ENCODE data around the gene MAN1C1.

The MAN1C1 gene

DNA sequence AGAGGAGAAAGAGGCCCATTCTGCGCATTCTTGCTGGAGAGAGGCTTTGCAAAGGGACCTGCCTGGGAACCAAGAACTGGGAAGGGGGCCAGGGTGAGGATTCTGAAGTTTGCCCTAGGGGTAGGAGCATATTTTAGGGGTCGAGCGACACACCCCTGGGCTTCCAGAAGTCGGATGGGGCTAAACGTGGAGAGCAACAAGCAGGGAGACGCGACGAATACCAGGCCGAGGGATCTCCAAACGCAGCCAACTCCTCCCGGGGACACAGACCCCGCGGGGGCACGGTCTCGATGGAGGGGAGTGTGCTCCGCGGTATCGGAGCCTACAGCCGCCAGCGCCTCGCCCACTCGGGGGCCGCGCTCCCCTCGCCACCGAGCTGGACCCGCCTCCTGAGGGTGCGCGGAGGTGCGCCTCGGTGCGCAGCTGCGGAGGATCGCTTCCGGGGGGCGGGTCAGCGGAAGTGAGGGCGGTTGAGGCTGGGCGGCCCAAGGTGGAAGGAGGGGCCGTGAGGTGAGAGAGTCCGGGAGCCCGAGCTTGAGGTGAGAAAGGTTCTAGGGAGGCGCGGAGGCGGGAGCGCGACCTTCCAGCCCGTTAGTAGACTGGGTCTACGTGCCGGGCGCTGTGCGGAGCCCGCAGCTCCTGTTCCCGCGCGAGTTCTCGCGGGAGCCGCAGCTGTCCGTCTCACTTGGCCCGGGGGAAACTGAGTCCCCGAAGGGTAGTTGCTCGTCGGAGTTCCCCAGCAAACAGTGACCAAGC, 203.1 kb downstream of the MAN1C1 start, which contains the start of gene MTFR1L:
Gene MTFR1L, plus strand, starts transcription at position 464 of the 756 bp plus-strand sequence. CDS start 3,151 bp downstream, outside the sequence.
- DNase-seq, result peak; percentile 78

GRCh38 chr1:25820247-25821111, 203.9 kb downstream of the MAN1C1 start:
- DNase-seq, result peak; percentile 21

- no peak for DNase-seq
These were observed 204.5 kb downstream of the MAN1C1 start for GRCh38 chr1:25821112-25821476.

DNA sequence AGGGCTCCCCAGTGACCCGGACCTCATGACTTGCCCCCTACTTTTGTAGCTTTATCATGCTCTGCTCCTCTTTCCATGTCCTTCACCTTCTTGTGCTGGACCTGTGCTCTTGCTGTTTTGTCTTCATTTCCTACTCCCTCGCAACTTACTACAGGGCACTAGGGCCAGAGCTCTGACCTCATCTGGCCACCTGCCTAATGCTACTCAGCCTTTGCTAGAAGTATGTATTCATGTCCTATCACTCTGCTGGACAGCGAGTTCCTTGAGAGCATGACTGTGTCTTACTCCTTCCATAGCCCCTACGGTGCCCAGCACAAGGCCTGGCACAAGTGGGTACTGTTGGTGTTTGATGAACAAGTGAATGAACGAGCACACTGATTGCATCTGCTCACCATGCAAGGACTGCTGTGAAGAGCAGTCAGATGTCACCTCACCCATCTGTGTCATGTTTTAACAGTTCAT, 205.1 kb downstream of the MAN1C1 start:
- DNase-seq, result no peak

DNA sequence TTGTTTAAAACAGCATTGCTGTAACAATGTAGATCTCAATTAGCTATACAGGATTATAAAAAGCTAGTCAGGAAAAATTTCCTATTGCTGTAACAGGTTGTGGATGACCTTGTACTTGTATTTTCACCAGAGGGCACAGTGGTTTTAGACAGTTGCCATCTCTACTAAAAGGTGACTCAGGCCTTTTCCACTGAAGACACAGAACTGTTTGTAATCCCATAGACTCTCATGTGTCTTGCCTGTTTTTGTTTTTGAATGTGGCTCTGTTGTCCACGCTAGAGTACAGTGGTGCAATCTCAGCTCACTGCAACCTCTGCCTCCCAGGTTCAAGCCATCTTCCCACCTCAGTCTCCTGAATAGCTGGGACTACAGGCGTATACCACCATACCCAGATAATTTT, 209.0 kb downstream of the MAN1C1 start:
- DNase-seq, result no peak

DNA sequence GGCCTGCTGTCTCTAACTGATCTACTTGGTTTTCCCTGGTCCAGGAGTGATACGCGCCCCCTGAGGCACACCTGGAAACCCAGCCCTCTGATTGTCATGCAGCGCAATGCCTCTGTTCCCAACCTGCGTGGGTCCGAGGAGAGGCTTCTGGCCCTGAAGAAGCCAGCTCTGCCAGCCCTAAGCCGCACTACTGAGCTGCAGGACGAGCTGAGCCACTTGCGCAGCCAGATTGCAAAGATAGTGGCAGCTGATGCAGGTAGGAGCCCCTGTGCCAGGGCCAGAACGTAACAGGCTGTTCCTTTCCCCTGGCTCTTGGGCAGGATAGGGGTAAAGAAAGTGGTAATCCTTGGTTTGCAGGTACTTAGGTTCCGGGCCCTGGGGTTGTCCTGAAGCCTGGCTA, 210.0 kb downstream of the MAN1C1 start:
- no peak for DNase-seq

GRCh38 chr1:25828491-25828890, 211.9 kb downstream of the MAN1C1 start:
- no peak for DNase-seq

GRCh38 chr1:25829046-25829445, 212.5 kb downstream of the MAN1C1 start:
- DNase-seq, result no peak

DNA sequence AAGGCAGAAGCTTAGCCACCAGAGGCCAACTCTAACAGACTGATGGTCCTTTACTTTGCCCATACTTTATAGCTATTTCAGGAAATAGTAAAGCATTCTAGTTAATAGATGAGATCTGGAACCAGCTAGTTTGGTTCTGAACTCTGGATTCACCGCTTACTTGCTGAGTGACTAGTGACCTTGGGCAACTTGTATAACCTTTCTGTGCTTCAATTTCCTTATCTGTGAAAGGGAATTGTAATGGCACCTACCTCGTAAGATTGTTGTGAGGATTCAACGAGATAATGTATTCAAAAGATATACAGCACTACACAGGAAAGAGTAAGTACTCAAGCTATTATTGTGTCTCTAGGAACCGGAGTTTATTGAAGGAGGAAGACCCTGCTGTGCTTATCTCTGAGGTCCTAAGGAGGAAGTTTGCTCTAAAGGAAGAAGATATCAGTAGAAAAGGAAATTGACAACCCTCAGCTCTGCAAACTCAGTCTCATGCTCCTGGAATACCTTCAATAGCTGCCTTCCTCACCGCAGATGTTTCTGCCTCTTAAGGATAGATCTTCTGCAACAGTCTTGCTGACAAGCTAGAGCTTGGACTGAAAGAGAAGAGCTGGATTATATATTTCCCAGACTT, 215.1 kb downstream of the MAN1C1 start:
- DNase-seq, result no peak

DNA sequence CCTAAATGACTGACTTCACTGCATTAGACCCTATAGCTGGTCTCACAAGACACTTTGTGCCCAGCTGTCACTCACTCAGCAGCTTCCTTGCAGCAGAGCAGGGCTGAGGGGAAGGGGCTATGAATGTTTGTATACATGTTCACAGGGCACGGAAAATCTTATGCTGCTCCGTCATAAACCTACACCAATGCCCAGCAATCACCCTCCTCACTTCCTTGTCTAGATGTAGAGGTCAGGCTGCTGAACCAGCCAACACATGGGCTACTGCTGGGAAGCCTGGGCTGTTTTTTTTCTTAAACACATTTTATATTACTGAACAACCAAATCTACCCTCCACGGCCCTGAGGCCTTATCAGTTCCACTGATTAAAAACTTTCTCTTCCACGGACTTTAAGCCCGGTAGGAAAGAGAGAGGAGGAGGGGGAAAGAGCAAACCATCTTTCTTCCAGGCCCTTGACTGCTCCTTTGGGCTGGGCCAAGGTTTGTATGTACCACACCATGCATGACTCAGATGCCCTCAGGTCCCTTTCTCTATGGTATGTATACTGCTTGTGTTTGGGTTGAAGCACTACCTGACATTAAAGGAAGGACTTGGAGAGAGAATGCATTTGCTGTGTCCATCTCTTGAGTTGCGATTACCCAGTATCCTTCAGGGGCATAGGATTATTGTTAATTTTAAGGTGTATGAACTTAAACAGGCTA, 215.9 kb downstream of the MAN1C1 start:
- no peak for DNase-seq

DNA sequence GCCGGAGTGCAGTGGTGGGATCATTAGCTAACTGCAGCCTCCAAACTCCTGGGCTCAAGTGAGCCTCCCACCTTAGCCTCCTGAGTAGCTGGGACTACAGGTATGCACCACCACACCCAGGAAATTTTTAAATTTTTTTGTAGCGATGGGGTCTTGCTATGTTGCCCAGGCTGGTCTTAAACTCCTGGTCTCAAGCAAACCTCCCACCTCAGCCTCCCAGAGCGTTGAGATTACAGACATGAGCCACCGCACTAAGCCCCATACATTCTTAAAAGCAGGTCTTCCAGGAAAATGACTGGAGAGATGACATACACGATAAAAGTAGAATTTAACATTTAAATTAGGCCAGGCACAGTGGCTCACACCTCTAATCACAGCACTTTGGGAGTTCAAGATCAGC, 216.6 kb downstream of the MAN1C1 start:
- no peak for DNase-seq
